NCI-H526 treated with DMSO at 0.1 percent for 48 hours (cell line): ENCODE results near the gene F2RL1.
"Not testable (repeated sequence)": the region's sequence is repeated elsewhere in the genome, so short reads cannot be mapped to it uniquely, and the experiment has no call there.

Source experiments
- DNase-seq: peaks from one replicate; lab custom pipeline; 2025; lab: John Stamatoyannopoulos, UW

F2RL1 gene

GRCh38 chr5:76850543-76851145, 31.8 kb downstream of the F2RL1 start:
- DNase-seq: no peak

DNA sequence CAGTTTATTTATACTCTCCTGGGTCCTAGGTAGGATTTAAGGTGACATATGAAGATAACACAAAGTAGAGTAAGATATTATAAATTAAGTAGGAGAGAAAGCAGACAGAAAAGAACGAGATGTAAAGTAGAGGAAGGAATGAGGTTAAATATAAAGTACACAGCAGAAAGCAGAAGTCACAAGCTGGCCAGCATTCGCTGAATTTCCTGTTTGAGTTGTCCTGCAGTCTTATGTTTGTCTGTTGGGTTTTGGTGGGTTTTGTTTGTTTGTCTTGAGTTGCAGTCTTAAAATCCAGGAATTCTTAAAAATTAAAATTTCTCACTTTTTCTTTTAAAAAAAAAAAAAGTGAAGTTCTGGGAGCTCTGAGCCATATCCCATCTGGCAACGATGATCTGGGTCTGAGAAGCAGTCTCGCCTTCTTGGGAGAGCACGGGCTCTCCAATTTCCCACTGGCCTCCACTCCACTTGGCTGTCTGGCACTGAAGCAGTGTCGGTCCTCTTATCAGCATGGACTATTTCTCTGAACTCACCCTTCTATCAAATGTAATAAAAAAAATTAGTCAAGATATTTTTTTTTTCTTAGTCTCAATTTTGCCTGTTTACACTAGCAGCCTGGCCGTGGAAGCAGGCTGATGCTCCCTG, 33.0 kb downstream of the F2RL1 start:
- no peak for DNase-seq

DNA sequence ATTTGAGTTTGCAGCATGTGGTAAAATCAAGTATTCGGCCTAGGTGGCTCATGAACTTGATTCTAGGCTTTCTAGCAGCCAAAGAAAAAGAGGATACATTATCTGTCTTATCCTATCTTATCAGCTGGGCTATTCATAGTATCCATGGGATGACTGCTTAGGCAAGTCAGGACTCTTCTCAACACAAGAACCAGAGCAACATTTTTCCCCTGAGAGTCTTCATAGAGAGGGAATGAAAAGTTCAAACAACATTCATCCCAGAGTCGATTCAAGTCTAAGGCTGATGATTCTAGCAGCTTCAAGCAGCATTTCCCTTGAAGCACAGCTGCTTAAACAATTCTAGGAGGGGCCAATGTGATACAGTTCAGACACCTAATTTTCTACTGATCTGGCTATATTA, 33.9 kb downstream of the F2RL1 start:
- no peak for DNase-seq

GRCh38 chr5:76853741-76854140, 34.9 kb downstream of the F2RL1 start:
- DNase-seq: not testable (repeated sequence)

GRCh38 chr5:76854644-76855043, 35.8 kb downstream of the F2RL1 start:
- no peak for DNase-seq

GRCh38 chr5:76855501-76855900, 36.7 kb downstream of the F2RL1 start:
- DNase-seq: not testable (repeated sequence)

DNA sequence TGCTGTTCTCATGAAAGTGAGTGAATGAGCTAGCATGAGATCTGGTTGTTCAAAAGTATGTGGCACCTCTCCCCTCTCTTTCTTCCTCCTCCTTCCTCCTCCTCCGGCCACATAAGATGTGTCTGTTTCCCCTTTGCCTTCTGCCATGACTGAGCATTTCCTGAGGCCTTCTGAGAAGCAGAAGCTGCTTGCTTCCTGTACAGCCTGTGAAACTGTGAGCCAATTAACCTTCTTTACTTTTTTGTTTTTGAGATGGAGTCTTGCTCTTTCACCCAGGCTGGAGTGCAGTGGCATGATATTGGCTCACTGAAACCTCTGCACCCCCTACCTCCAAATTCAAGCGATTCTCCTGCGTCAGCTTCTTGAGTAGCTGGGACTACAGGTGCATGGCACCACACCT, 37.1 kb downstream of the F2RL1 start:
- no peak for DNase-seq

GRCh38 chr5:76856800-76857199, 38.0 kb downstream of the F2RL1 start:
- DNase-seq: not testable (repeated sequence)

DNA sequence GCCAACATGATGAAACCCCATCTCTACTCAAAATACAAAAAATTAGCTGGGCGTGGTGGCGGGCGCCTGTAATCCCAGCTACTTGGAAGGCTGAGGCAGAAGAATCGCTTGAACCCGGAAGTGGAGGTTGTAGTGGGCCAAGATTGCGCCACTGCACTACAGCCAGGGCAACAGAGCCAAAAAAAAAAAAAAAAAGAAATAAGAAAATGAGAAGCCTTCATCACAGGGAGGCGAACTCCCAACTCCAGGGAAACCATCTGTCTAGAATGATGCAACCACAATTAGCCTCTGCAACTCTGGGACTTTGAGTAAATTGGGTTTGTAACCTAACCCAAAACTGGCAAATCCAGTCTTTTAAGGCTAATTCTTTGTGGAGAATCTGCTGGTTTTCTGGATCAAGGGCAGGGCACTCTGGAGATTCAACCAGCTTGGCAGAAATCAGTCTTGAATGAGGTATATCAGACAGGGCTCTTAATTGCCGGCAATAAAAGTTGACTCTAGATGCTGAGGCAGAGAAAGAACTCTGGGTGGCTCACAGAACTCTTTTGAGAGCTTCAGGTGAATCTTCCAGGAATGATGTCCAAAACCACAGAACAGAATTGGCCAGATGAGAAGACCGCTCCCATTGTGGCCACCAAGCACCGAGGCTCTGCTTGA, 40.9 kb downstream of the F2RL1 start:
- no peak for DNase-seq

GRCh38 chr5:76861612-76862011, 42.8 kb downstream of the F2RL1 start:
- DNase-seq: no peak

- no peak for DNase-seq
Measured at GRCh38 chr5:76863001-76863400, 44.2 kb downstream of the F2RL1 start.

- DNase-seq: no peak
Measured at GRCh38 chr5:76866503-76866902, 47.7 kb downstream of the F2RL1 start.

DNA sequence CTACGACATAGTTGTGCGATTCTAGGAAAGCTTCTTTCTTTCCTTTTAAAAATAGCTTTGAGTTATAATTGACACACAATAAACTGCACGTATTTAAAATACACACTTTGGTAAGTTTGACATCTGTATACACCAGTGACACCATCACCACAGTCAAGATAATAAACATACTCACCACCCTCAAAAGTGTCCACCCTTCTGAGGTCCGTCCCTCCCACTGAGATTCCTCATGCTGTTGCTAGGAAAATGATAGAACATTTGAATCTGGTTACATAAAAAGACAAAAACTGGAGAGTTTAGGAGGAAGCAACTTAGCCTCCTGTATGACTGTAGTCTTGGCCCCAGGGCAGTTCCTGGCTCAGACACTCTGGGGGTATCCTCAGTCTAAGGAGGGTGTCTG, 48.2 kb downstream of the F2RL1 start:
- no peak for DNase-seq

GRCh38 chr5:76867827-76868693, 49.2 kb downstream of the F2RL1 start:
- DNase-seq: peak; percentile 1

- DNase-seq: no peak
Measured at GRCh38 chr5:76870046-76870445, 51.2 kb downstream of the F2RL1 start.

- no peak for DNase-seq
Measured at GRCh38 chr5:76874088-76874581, 55.3 kb downstream of the F2RL1 start.
